PC-3 (cell line): Measurements from ENCODE around the gene SP140L. TPM values are rescaled to one million over a fixed set of nuclear protein-coding genes. Genes with fewer than 3 reads are reported as not detected.
"Not testable (repeated sequence)": the region's sequence is repeated elsewhere in the genome, so short reads cannot be mapped to it uniquely, and the experiment has no call there.

Source experiments
- ATAC-seq: fragments of 200-7000 bp; cut with Tn5 transposase; 2 replicates; pipeline ENCODE4 v1.9.1; 2020; ENCODE audit warnings: mild to moderate bottlenecking, moderate library complexity
- BruUV-seq: library from RNA; stranded (reverse); fragments of 400-500 nt; replicated peaks from 2 replicates; lab custom pipeline; 2021; lab: Mats Ljungman, UMichigan
- CTCF ChIA-PET: fragments of 300-600 bp; sonication (Branson Sonifier 250); formaldehyde crosslinking; loops from one replicate; lab custom pipeline; 2022; ENCODE audit warnings: antibody characterized with exemption; lab: Charles Lee
- POLR2A ChIA-PET: fragments of 300-600 bp; sonication (Branson Sonifier 250); formaldehyde crosslinking; loops from one replicate; lab custom pipeline; 2022; ENCODE audit warnings: antibody characterized with exemption; ENCODE audit not compliant: unreplicated experiment; lab: Charles Lee
- DNase-seq: peaks from one replicate; pipeline ENCODE4 v3.0.0-alpha.2; 2015
- H2AFZ ChIP-seq: fragments of 300-600 bp; sonication (generic); 2 replicates; pipeline ENCODE4 v1.6.0; 2016; ENCODE audit warnings: antibody characterized with exemption, low read length
- H3F3A ChIP-seq: fragments of 300-600 bp; sonication (generic); one replicate; pipeline ENCODE4 v1.6.0; 2017; ENCODE audit warnings: antibody characterized with exemption, low read length, control low read depth, mild to moderate bottlenecking; ENCODE audit not compliant: unreplicated experiment
- H3K27ac ChIP-seq: fragments of 300-600 bp; sonication (generic); 2 replicates; pipeline ENCODE4 v1.5.1; 2016; ENCODE audit warnings: mild to moderate bottlenecking, low read length
- H3K27me3 ChIP-seq: fragments of 300-600 bp; sonication (generic); 2 replicates; pipeline ENCODE4 v1.6.1; 2016; ENCODE audit warnings: low read length, mixed read lengths
- H3K36me3 ChIP-seq: fragments of 300-600 bp; sonication (generic); 2 replicates; pipeline ENCODE4 v1.6.1; 2016; ENCODE audit warnings: low read depth, mixed run types, low read length, mixed read lengths
- H3K4me1 ChIP-seq: fragments of 300-600 bp; sonication (generic); 2 replicates; pipeline ENCODE4 v1.5.1; 2016; ENCODE audit warnings: low read length; ENCODE audit not compliant: insufficient read depth
- H3K4me2 ChIP-seq: fragments of 300-600 bp; sonication (generic); 2 replicates; pipeline ENCODE4 v1.6.0; 2016; ENCODE audit warnings: low read length
- H3K4me3 ChIP-seq: fragments of 300-600 bp; sonication (generic); 2 replicates; pipeline ENCODE4 v1.5.1; 2016; ENCODE audit warnings: mild to moderate bottlenecking, low read length, mixed read lengths
- H3K79me2 ChIP-seq: fragments of 300-600 bp; sonication (generic); 2 replicates; pipeline ENCODE4 v1.6.1; 2017; ENCODE audit warnings: low read length, mixed read lengths
- H3K9ac ChIP-seq: fragments of 300-600 bp; sonication (generic); 2 replicates; pipeline ENCODE4 v1.6.0; 2016; ENCODE audit warnings: mild to moderate bottlenecking, low read length
- H3K9me2 ChIP-seq: fragments of 300-600 bp; sonication (generic); replicated peaks from 2 replicates; pipeline ENCODE4 v1.6.1; 2016; ENCODE audit warnings: mixed run types, low read length, mixed read lengths
- H3K9me3 ChIP-seq: fragments of 300-600 bp; sonication (generic); 2 replicates; pipeline ENCODE4 v1.6.1; 2016; ENCODE audit warnings: low read length, mixed read lengths
- H4K20me1 ChIP-seq: fragments of 300-600 bp; sonication (generic); 2 replicates; pipeline ENCODE4 v1.6.1; 2016; ENCODE audit warnings: low read length, mixed read lengths
- EZH2 ChIP-seq: fragments of 300-600 bp; sonication (generic); IDR thresholded peaks from one replicate; pipeline ENCODE4 v1.6.1; 2017; ENCODE audit warnings: antibody characterized with exemption, mild to moderate bottlenecking, low read length; ENCODE audit not compliant: unreplicated experiment
- EZH2phosphoT487 ChIP-seq: fragments of 300-600 bp; sonication (generic); IDR thresholded peaks from 2 replicates; pipeline ENCODE4 v1.6.1; 2018; ENCODE audit warnings: mild to moderate bottlenecking, antibody characterized with exemption, low read length, borderline replicate concordance
- intact Hi-C: fragments of 100-400 bp; cut with micrococcal nuclease; formaldehyde crosslinking; loops from 2 replicates; pipeline ENCODE4 v1.9.0; 2023
- total RNA-seq: library from RNA; depleted of rRNA; stranded (reverse); fragments of >200 nt; gene quantifications from 2 replicates; pipeline ENCODE4 v1.2.3, GENCODE V29; 2014
- TF ChIP-seq, protein P1 (sequence below): fragments of 300-600 bp; sonication (generic); conservative IDR thresholded peaks from 2 replicates; pipeline ENCODE4 v1.5.1; 2017; ENCODE audit warnings: antibody characterized with exemption, low read depth, mild to moderate bottlenecking, low read length

The SP140L gene
- total RNA-seq, 1 experiment from 2014 or later = 2.8 TPM

DNA sequence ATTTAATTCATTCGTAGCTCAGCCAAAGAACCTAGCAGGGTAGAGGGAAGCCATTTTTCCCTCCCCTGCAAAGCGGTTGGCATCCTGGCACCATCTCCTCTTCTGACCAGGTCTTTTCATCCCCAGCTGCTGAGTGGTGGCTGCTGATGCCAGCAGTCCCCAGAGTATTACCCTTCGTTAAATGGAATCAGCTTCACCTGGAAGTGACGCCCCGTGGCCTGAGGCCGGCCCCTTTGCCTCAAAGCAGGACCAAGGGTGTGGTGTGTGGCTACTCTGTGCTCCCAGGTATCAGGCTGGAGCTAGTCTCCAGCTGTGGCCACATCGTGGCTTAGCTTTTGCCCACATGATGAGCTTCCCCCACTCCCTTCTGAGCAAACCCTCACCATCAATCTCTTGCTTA is 76.8 kb downstream of the SP140L start:
- ChIA-PET CTCF (no interaction called here), POLR2A (no interaction called here)
- H3K27me3 ChIP-seq = no peaks in the 10 kb centered on the region
- H3F3A ChIP-seq = no peaks in the 10 kb centered on the region
- no peak overlapping the region for H3K4me2 ChIP-seq
- intact Hi-C loops = no loop called here
- no TSS peak for BruUV-seq
- DNase-seq = no peak
- H3K4me3 ChIP-seq = no peak overlapping the region
- H3K9me2 ChIP-seq = no peaks in the 10 kb centered on the region
- H3K9me3 ChIP-seq = no peaks in the 10 kb centered on the region
- ATAC-seq = no peak
- TF ChIP-seq, protein P1, sequence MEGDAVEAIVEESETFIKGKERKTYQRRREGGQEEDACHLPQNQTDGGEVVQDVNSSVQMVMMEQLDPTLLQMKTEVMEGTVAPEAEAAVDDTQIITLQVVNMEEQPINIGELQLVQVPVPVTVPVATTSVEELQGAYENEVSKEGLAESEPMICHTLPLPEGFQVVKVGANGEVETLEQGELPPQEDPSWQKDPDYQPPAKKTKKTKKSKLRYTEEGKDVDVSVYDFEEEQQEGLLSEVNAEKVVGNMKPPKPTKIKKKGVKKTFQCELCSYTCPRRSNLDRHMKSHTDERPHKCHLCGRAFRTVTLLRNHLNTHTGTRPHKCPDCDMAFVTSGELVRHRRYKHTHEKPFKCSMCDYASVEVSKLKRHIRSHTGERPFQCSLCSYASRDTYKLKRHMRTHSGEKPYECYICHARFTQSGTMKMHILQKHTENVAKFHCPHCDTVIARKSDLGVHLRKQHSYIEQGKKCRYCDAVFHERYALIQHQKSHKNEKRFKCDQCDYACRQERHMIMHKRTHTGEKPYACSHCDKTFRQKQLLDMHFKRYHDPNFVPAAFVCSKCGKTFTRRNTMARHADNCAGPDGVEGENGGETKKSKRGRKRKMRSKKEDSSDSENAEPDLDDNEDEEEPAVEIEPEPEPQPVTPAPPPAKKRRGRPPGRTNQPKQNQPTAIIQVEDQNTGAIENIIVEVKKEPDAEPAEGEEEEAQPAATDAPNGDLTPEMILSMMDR = no peak
- TF ChIP-seq EZH2phosphoT487 (no peak), EZH2 (no peak)
- no peak overlapping the region for H2AFZ ChIP-seq
- H3K9ac ChIP-seq = no peak overlapping the region
- no peaks in the 10 kb centered on the region for H4K20me1 ChIP-seq
- no peaks in the 10 kb centered on the region for H3K79me2 ChIP-seq
- H3K36me3 ChIP-seq = no peaks in the 10 kb centered on the region
- peaks cover 10% of the 10 kb centered on the region for H3K4me1 ChIP-seq
- H3K27ac ChIP-seq = no peak overlapping the region

DNA sequence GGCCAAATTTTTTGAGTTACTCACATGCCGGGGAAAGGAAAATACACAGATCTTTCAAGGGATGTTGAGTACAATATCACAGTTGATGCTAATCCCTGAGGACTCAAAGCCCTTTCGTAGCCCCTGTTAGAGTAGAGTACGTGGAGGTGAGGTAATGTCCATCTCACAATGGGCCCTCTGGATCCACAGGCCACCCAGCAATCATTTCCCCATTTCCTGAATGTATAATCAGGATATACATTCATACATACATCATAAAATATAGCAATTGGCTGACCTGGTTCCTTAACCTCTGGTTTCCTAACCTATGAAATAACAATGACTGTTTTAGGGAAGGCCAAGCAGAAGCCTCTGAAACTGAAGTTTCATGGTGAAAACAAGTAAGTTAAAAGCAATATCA is 78.8 kb downstream of the SP140L start:
- H2AFZ ChIP-seq = no peak overlapping the region
- no peak overlapping the region for H3K4me2 ChIP-seq
- DNase-seq (no peak), ATAC-seq (no peak)
- intact Hi-C loops = no loop called here
- no peaks in the 10 kb centered on the region for H3K27me3 ChIP-seq
- no peaks in the 10 kb centered on the region for H3F3A ChIP-seq
- H3K9me2 ChIP-seq = no peaks in the 10 kb centered on the region
- no peaks in the 10 kb centered on the region for H3K36me3 ChIP-seq
- ChIA-PET POLR2A (no interaction called here), CTCF (no interaction called here)
- H4K20me1 ChIP-seq = no peaks in the 10 kb centered on the region
- no peaks in the 10 kb centered on the region for H3K79me2 ChIP-seq
- H3K4me3 ChIP-seq = no peak overlapping the region
- TF ChIP-seq, protein P1 = no peak
- TF ChIP-seq EZH2phosphoT487 (no peak), EZH2 (no peak)
- peaks cover 10% of the 10 kb centered on the region for H3K4me1 ChIP-seq
- no TSS peak for BruUV-seq
- H3K9me3 ChIP-seq = no peaks in the 10 kb centered on the region
- H3K27ac ChIP-seq = no peak overlapping the region
- H3K9ac ChIP-seq = no peak overlapping the region

DNA sequence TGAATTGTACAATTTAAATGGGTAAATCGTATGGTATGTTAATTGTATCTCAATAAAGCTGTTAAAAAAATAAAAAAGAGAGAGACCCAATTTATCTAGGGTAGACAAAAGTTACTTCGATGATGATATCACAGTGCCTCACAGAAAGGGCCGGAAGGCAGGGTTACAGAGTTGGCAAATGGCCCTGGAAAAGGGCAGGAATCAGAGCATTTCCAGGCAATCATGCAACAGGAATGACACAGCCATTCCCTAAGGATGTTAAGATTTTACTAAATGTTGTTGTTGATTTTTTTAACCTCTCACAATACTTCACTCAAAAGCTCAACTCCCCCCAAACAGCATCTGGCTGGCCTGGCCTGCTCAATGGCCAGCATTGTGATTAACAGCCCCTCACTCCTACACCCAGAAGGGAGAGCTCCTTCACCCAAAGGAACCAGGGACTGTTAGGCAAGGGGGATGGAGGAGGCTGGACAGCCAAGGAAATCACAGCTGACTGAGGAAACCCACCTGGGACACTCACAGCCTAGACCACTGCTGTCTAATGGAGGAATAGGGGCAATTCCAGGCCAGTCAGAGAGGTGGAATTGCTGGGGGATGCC is 81.3 kb downstream of the SP140L start:
- H3K4me1 ChIP-seq = peaks cover 16% of the 10 kb centered on the region
- no TSS peak for BruUV-seq
- peak overlapping the region; percentile 33; the same call in 1 of the 2 replicates for H3K27ac ChIP-seq
- no peaks in the 10 kb centered on the region for H3K9me3 ChIP-seq
- TF ChIP-seq, protein P1 = no peak
- TF ChIP-seq EZH2 = no peak
- TF ChIP-seq EZH2phosphoT487 = no peak
- no peak overlapping the region; the same call in 1 of the 2 replicates for H3K4me2 ChIP-seq
- no peaks in the 10 kb centered on the region for H3K36me3 ChIP-seq
- H2AFZ ChIP-seq = no peak overlapping the region
- no peaks in the 10 kb centered on the region for H3K9me2 ChIP-seq
- H3K9ac ChIP-seq = no peak overlapping the region
- no peaks in the 10 kb centered on the region for H3K79me2 ChIP-seq
- ATAC-seq (peak; percentile 22; the same call in 1 of the 2 replicates), DNase-seq (peak; percentile 73)
- POLR2A ChIA-PET = no interaction called here
- intact Hi-C loops = no loop called here
- H3F3A ChIP-seq = no peaks in the 10 kb centered on the region
- CTCF ChIA-PET = no interaction called here
- H3K27me3 ChIP-seq = no peaks in the 10 kb centered on the region
- no peaks in the 10 kb centered on the region for H4K20me1 ChIP-seq
- H3K4me3 ChIP-seq = no peak overlapping the region

DNA sequence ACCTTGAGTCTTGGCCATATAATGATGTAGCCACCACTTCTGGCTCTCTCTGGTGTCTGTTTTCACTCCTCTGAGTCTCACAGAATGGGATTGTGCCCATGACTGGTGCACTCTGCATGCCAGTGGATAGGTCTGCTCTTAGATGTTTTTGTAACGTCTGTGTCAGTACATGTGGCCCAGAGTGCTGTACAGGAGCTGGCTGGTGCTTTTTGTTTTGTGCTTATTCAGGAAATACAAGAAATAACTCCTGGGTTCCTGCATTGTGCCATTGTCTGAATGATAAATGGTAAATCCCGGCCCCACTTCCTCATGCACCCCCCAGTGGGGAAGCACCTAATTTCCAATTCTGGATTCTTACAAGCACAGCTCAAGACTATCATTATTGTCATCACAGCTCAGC is 82.3 kb downstream of the SP140L start:
- H3K9me3 ChIP-seq, H2AFZ ChIP-seq, ATAC-seq, H3K27me3 ChIP-seq, DNase-seq, POLR2A ChIA-PET, intact Hi-C loops, H3F3A ChIP-seq, H3K36me3 ChIP-seq, CTCF ChIA-PET, H3K4me2 ChIP-seq, H3K27ac ChIP-seq, H3K9me2 ChIP-seq, H3K79me2 ChIP-seq, H3K9ac ChIP-seq, BruUV-seq, H4K20me1 ChIP-seq, H3K4me3 ChIP-seq: not testable (repeated sequence)
- peaks cover 16% of the 10 kb centered on the region for H3K4me1 ChIP-seq
